NCI-H82 treated with DMSO at 0.1 percent for 48 hours (cell line): ENCODE data around the gene TRIM16.
"Not testable (repeated sequence)": the region's sequence is repeated elsewhere in the genome, so short reads cannot be mapped to it uniquely, and the experiment has no call there.

Experiments
- DNase-seq: peaks from one replicate; lab custom pipeline; 2025; ENCODE audit not compliant: unreplicated experiment; lab: John Stamatoyannopoulos, UW

The TRIM16 gene

DNA sequence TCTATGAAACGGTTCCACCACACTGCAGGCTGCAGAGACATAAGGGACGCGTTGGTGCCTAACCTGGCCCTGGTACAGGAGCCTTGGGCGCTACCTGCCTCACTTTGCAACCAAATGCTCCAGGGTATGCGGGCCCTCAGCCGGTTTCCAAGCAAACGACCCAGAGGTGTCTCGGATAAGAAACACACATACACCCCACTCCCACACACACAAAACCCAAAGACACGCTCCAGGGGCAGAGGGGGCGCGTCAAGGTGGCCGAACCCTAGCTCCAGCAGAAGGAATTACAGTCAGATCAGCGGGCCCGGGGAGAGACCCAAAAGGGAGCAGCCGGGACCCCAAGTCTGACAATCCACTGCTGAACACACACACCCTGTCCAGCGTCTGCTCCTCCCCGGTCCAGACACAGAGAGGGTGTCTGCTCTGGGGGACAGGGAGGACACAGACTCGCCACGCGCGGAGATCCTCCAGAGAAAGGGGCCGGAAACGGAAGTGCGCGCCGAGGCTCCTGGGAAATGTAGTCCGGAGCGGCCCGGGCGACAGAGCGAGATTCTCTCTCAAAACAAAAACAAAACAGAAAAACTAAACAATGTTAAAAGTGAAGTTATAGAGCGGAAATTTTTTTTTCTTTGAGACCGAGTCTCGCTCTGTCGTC lies at the start of gene TRIM16:
TRIM16 (minus strand) TSS at position 488 of the 655 bp plus-strand sequence. CDS start 32,702 bp downstream, outside the sequence.
- peak; percentile 43 for DNase-seq

DNA sequence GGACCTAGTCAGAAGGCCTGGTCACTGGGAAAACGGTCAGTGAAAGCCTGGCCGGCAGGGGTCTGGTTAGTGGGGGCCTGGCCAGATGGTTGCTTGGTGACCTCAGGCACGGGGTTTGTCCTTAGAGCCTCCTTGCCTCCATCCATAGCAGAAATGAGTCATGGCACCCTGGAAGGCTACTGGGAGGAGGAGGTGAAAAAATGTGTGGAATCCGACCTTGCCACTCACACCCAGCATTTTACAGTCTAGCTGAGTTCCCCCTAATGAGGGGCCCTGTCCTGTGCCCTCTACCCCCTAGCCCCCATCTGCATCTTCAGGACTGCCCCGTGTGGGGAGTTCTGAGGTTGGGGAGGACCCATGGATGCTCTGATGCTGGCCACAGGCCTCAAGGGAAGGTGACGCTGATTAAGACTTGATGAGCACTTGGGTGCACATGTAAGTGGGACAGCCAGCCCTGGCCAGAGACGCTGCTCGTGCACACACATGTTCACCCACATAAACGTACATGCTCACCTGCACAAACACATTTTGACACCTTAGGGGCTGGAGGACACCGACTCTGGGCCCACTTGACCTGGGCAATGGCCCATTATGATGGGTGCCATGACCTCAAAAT lies 49.2 kb upstream of the TRIM16 start:
- not testable (repeated sequence) for DNase-seq

- DNase-seq = not testable (repeated sequence)
These were observed 47.8 kb upstream of the TRIM16 start, which contains the start of gene TBC1D26 for GRCh38 chr17:15731900-15732299. TSS of gene TBC1D26 (plus strand) at chr17:15732283. CDS start at chr17:15735349, 3,066 bp downstream.

GRCh38 chr17:15730535-15730934 lies 46.4 kb upstream of the TRIM16 start:
- not testable (repeated sequence) for DNase-seq

GRCh38 chr17:15716601-15717563 lies 32.8 kb upstream of the TRIM16 start:
- DNase-seq = not testable (repeated sequence)

DNA sequence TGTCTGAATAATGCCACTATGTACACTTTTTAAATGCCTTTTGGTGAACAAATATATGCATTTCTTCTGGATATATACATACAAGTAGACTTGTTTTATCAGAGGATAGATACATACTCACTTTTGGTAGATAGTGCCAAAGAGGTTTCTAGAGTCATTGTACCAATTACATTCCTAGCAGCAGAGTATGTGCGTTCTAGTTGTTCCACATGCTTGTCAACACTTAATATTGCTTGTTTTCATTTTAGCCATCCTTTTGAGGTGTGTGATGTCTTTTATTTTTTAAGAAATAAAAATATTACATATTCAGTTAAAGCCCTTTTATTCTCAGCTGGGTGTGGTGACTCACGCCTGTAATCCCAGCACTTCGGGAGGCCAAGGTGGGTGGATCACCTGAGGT lies 24.8 kb upstream of the TRIM16 start:
- not testable (repeated sequence) for DNase-seq

- DNase-seq = not testable (repeated sequence)
These were observed 20.7 kb upstream of the TRIM16 start for GRCh38 chr17:15704813-15705212.

- DNase-seq = not testable (repeated sequence)
These were observed 20.1 kb upstream of the TRIM16 start for GRCh38 chr17:15704239-15704638.

GRCh38 chr17:15699937-15700336 lies 15.8 kb upstream of the TRIM16 start:
- not testable (repeated sequence) for DNase-seq

GRCh38 chr17:15699413-15699924 lies 15.4 kb upstream of the TRIM16 start, which contains the start of gene ZNF286A:
TSS of gene ZNF286A (plus strand) at chr17:15699752. CDS start at chr17:15700330, 578 bp downstream.
- peak; percentile 90 for DNase-seq

GRCh38 chr17:15698967-15699366 lies 14.9 kb upstream of the TRIM16 start:
- not testable (repeated sequence) for DNase-seq

GRCh38 chr17:15687494-15687893 lies 3.4 kb upstream of the TRIM16 start:
- DNase-seq = not testable (repeated sequence)

DNA sequence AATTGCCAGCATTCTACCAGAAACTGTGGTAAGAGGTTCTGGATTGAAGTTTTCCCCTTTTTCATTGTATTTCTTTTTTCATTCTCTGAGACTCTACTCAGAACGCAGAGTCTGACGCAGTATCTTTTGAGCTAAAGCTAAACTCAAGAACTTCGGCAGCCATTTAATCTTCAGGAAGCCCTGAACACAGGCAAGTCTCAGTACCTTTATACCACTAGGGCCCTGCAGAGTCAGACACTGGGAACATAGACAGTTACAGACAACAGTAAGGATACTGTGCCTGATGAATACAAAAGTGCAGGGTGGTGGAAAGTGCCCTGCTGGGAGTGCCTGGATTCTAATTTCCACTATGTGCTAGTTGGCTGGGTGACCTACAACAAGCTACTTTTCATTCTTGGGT lies 976 bp downstream of the TRIM16 start:
- DNase-seq = not testable (repeated sequence)

- not testable (repeated sequence) for DNase-seq
These were observed 8.1 kb downstream of the TRIM16 start for GRCh38 chr17:15675991-15676390.

DNA sequence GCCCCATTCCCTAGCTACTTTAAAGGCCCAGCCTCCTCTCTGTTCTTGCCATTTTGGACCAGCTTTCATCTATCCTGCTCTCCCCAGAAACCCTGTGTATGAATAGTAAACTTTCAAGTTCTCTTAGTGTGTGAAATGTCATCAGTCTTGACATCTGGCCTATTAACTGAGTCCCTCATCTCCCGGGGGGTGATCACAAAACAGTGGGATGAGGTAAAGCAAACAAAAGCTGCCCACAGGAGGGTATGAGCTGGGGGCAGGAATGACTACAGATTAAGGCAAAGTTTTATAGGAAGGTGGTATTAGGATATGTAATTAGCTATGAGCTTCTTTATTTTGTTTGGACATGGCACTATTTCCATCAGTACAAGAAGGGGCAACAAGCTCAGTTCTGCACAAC lies 9.5 kb downstream of the TRIM16 start:
- DNase-seq = not testable (repeated sequence)

GRCh38 chr17:15669526-15669925 lies 14.6 kb downstream of the TRIM16 start:
- not testable (repeated sequence) for DNase-seq

- DNase-seq = no peak
These were observed 20.4 kb downstream of the TRIM16 start for GRCh38 chr17:15663691-15664090.

DNA sequence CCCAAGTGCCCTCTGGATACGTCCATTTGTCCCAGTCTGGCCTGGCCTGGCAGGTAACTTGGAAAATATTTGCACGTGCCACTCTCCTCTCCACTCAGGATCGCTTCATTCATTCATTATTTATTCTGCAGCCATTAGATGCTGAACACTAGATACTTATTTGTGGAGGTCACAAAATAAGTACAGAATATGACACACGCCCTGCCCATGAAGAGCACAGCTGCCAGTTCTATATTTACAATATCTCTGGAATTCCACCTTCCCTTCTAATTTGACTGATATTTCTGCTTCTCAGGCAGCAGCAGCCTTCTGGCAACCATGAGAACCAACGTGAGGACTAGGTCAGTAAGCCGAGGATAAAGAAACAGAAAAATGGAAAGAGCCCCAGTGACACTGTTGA lies 20.9 kb downstream of the TRIM16 start:
- DNase-seq = no peak

- DNase-seq = no peak
These were observed 21.4 kb downstream of the TRIM16 start for GRCh38 chr17:15662681-15663080.

DNA sequence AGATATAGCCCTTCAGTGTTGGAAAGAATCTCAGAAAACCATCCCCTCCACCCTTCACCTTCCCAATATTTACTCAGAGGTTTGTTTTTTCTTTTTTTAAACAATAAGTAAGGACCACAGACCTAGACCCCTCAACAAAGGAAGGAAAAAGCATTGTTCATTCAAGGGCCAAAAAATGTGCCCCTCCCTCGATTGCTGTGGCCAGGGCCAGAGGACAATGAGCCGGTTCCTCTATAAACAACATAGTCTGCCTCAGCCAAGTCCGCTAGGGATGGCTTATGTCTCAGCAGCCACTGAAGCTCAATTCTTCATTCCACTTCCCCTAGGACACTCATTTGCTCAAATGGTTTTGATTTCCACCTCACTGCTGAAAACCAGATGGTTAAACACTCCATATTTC lies 24.0 kb downstream of the TRIM16 start:
- DNase-seq = no peak

DNA sequence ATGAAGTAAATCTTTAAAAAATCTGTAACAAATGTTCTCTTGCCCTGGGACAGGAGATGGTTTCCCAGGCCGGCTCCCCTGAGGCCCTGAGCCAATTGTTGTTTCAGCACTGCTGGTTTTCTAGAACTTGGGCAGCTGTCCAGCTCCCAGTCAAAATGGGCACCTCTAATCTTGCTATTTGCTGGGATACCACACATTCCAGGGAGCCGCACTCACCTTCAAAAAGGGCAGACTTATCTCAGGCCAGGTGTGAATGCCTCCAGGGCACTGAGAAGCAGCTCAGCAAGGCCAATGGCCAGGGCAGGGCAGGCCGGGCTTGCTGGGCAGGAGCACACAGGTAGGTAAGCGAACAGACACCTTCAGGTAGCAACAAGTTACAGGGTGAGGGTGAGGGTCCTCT lies 24.4 kb downstream of the TRIM16 start:
- no peak for DNase-seq
